ENCODE data around the gene FHOD3.

- TF ChIP-seq CTCF (IDR thresholded peaks at IDR 0.05; ENCODE audit: low read length) (no peak), EZH2phosphoT487 (IDR thresholded peaks at IDR 0.05; ENCODE audit: low read length) (no peak), EZH2 (optimal IDR thresholded peaks at IDR 0.05; ENCODE audit: low read depth, low read length) (no peak)
These were observed 434.8 kb downstream of the FHOD3 start for GRCh38 chr18:36732264-36732663.

All from MM.1S (cell line).